Natural killer cell (primary cell): Measurements from ENCODE around the gene IGF1R. TPM values are rescaled to one million over a fixed set of nuclear protein-coding genes. Genes with fewer than 3 reads are reported as not detected.

Experiments used
- ATAC-seq, 3 donors: fragments of 150-1000 bp in 2 of 3; fragments of 200-7000 bp in 1 of 3; cut with Tn5 transposase; 1 replicate in 1 of 3; 2 replicates in 2 of 3; pipeline ENCODE4 v1.10.0; 2021; ENCODE audit warnings: mild to moderate bottlenecking in 2 of 3, moderate library complexity in 2 of 3
- DNase-seq, 2 donors: peaks; one replicate each; pipeline versions ENCODE4 v3.0.0 to v3.0.0-alpha.2; 2013 to 2021; ENCODE audit warnings: mixed read lengths in 1 of 2
- H3K27ac ChIP-seq: one replicate; pipeline ENCODE4 v1.5.1; 2013; ENCODE audit warnings: mild to moderate bottlenecking, low read length
- H3K27me3 ChIP-seq: one replicate; pipeline ENCODE4 v1.6.1; 2013; ENCODE audit warnings: low read length; ENCODE audit not compliant: control insufficient read depth, insufficient read depth
- H3K36me3 ChIP-seq: one replicate; pipeline ENCODE4 v1.6.1; 2013; ENCODE audit warnings: low read length; ENCODE audit not compliant: control insufficient read depth, insufficient read depth
- H3K4me1 ChIP-seq: one replicate; pipeline ENCODE4 v1.6.1; 2013; ENCODE audit warnings: low read length; ENCODE audit not compliant: control insufficient read depth, insufficient read depth
- H3K4me3 ChIP-seq: one replicate; pipeline ENCODE4 v1.5.1; 2013; ENCODE audit warnings: low read length
- H3K9me3 ChIP-seq: one replicate; pipeline ENCODE4 v1.6.1; 2013; ENCODE audit warnings: low read length; ENCODE audit not compliant: control insufficient read depth, insufficient read depth
- H3K27ac Mint-ChIP-seq, 2 donors: one replicate each; pipeline ENCODE4 v1.8.0; 2022; ENCODE audit warnings: mild to moderate bottlenecking in 2 of 2, mixed read lengths in 2 of 2, moderate library complexity in 1 of 2
- H3K27me3 Mint-ChIP-seq, 2 donors: one replicate each; pipeline ENCODE4 v1.8.0; 2022; ENCODE audit warnings: low read depth in 2 of 2, mixed read lengths in 2 of 2
- H3K36me3 Mint-ChIP-seq: one replicate; pipeline ENCODE4 v1.8.0; 2022; ENCODE audit warnings: mixed read lengths
- H3K4me1 Mint-ChIP-seq, 2 donors: one replicate each; pipeline ENCODE4 v1.8.0; 2022; ENCODE audit warnings: mixed read lengths in 2 of 2
- H3K4me3 Mint-ChIP-seq: one replicate; pipeline ENCODE4 v1.8.0; 2022; ENCODE audit warnings: mild to moderate bottlenecking, moderate library complexity, mixed read lengths
- H3K9me3 Mint-ChIP-seq, 2 donors: one replicate each; pipeline ENCODE4 v1.8.0; 2022; ENCODE audit warnings: mixed read lengths in 2 of 2
- CTCF ChIP-seq: fragments of 200-600 bp; IDR thresholded peaks from one replicate; pipeline ENCODE4 v1.8.0; 2022; ENCODE audit warnings: antibody characterized with exemption
- WGBS: methylation state at CpG from one replicate; pipeline ENCODE4 v1.1.7; 2013; ENCODE audit warnings: missing lambda C conversion rate; ENCODE audit not compliant: insufficient coverage; 5-methylcytosine and 5-hydroxymethylcytosine counted together
- intact Hi-C: fragments of 100-400 bp; cut with micrococcal nuclease; formaldehyde crosslinking; loops from one replicate; pipeline ENCODE4 v1.14.2; 2022
- total RNA-seq, 4 donors: library from RNA; stranded (reverse); fragments of 120-200 nt in 1 of 4; gene quantifications; one replicate each; pipeline versions ENCODE4 v1.2.3 to v1.2.4, GENCODE V29; 2013 to 2022

Gene IGF1R
- total RNA-seq, 3 donors from 2014 or later (not counting 1 experiment from before 2014, with no cell fraction given) = 47.3 to 50.7 (median 49.0) TPM

DNA sequence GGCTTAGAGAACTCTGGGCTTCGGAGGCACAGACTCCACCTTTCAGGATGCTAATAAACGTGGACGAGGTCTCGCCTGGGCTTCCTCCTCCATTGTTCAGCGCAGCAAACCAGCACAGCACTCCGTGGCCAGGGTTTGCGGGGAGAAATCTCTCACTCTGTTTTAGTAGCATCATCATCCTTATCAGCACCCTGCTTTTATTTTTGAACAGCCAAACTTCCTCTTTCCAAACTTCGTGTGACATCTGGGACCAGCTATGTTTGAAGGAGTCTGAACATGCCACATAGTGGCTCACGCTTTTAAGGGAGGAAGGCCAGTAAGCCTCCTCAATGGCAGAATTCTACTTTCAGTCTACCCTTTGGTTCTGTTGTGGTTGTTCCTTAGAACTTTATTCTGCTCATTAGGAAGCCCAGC lies 210.3 kb downstream of the IGF1R start:
- H3K27me3 ChIP-seq = no peaks in the 10 kb centered on the region
- no peaks in the 10 kb centered on the region for H3K9me3 ChIP-seq
- no peaks in the 10 kb centered on the region for H3K27me3 Mint-ChIP-seq
- no peaks in the 10 kb centered on the region for H3K36me3 Mint-ChIP-seq
- TF ChIP-seq CTCF = no peak
- H3K4me1 ChIP-seq = peaks cover 12% of the 10 kb centered on the region
- H3K4me1 Mint-ChIP-seq = peaks cover 28 to 38% of the 10 kb centered on the region in 2 donors
- H3K4me3 ChIP-seq = no peak overlapping the region
- peak overlapping the region; percentile 49 for H3K4me3 Mint-ChIP-seq
- peak in 1 of 2 donors; percentile 18 for DNase-seq
- peak; percentile 28 to 47 (median 45) for ATAC-seq
- H3K27ac Mint-ChIP-seq = peak overlapping the region; percentile 67 to 86
- no peaks in the 10 kb centered on the region for H3K36me3 ChIP-seq
- intact Hi-C loops = no loop called here
- H3K27ac ChIP-seq = peak overlapping the region; percentile 51
- WGBS = 24% methylated on average over 9 of the region's 9 CpGs
- H3K9me3 Mint-ChIP-seq = no peaks in the 10 kb centered on the region

GRCh38 chr15:98859149-98859548 lies 210.8 kb downstream of the IGF1R start:
- DNase-seq (no peak), ATAC-seq (no peak)
- no peaks in the 10 kb centered on the region for H3K36me3 Mint-ChIP-seq
- H3K4me1 Mint-ChIP-seq = peaks cover 23 to 33% of the 10 kb centered on the region in 2 donors
- no peaks in the 10 kb centered on the region for H3K27me3 Mint-ChIP-seq
- no peaks in the 10 kb centered on the region for H3K27me3 ChIP-seq
- intact Hi-C loops = no loop called here
- peaks cover 10% of the 10 kb centered on the region for H3K4me1 ChIP-seq
- H3K9me3 Mint-ChIP-seq = no peaks in the 10 kb centered on the region
- WGBS = 83% methylated on average over 6 of the region's 6 CpGs
- no peak for TF ChIP-seq CTCF
- no peak overlapping the region for H3K27ac ChIP-seq
- H3K4me3 ChIP-seq = no peak overlapping the region
- no peaks in the 10 kb centered on the region for H3K36me3 ChIP-seq
- H3K4me3 Mint-ChIP-seq = peak overlapping the region; percentile 49
- no peaks in the 10 kb centered on the region for H3K9me3 ChIP-seq
- H3K27ac Mint-ChIP-seq = peak overlapping the region; percentile 67 to 86

- H3K4me3 Mint-ChIP-seq = no peak overlapping the region
- no peaks in the 10 kb centered on the region for H3K27me3 Mint-ChIP-seq
- H3K9me3 Mint-ChIP-seq = no peaks in the 10 kb centered on the region
- ATAC-seq (peak; percentile 28 to 74 (median 66)), DNase-seq (peak in 1 of 2 donors; percentile 29)
- intact Hi-C loops = no loop called here
- H3K27me3 ChIP-seq = no peaks in the 10 kb centered on the region
- H3K27ac ChIP-seq = peak overlapping the region; percentile 41
- no peaks in the 10 kb centered on the region for H3K9me3 ChIP-seq
- H3K36me3 ChIP-seq = no peaks in the 10 kb centered on the region
- no peak for TF ChIP-seq CTCF
- peaks cover 31 to 34% of the 10 kb centered on the region in 2 donors for H3K4me1 Mint-ChIP-seq
- H3K27ac Mint-ChIP-seq = peak overlapping the region; percentile 60 to 87
- peaks cover 11% of the 10 kb centered on the region for H3K4me1 ChIP-seq
- WGBS = 58% methylated on average over 4 of the region's 4 CpGs
- H3K36me3 Mint-ChIP-seq = no peaks in the 10 kb centered on the region
- H3K4me3 ChIP-seq = no peak overlapping the region
Measured at GRCh38 chr15:98860281-98861041, 212.1 kb downstream of the IGF1R start.
